Rectal smooth muscle tissue (tissue), 1 donor: ENCODE data around the gene ZNF500.

Source experiments
- H3K27ac ChIP-seq: one replicate; pipeline ENCODE4 v1.7.0; 2013; ENCODE audit warnings: low read depth, low read length, inconsistent platforms
- H3K27me3 ChIP-seq: one replicate; pipeline ENCODE4 v1.7.0; 2013; ENCODE audit warnings: low read length; ENCODE audit not compliant: control insufficient read depth, insufficient read depth
- H3K36me3 ChIP-seq: one replicate; pipeline ENCODE4 v1.7.0; 2013; ENCODE audit warnings: low read length; ENCODE audit not compliant: control insufficient read depth, insufficient read depth
- H3K4me1 ChIP-seq: one replicate; pipeline ENCODE4 v1.7.0; 2013; ENCODE audit warnings: low read length; ENCODE audit not compliant: control insufficient read depth, insufficient read depth
- H3K4me3 ChIP-seq: one replicate; pipeline ENCODE4 v1.7.0; 2013; ENCODE audit warnings: low read length
- H3K9ac ChIP-seq: one replicate; pipeline ENCODE4 v1.7.0; 2013; ENCODE audit warnings: low read length

Gene ZNF500

DNA sequence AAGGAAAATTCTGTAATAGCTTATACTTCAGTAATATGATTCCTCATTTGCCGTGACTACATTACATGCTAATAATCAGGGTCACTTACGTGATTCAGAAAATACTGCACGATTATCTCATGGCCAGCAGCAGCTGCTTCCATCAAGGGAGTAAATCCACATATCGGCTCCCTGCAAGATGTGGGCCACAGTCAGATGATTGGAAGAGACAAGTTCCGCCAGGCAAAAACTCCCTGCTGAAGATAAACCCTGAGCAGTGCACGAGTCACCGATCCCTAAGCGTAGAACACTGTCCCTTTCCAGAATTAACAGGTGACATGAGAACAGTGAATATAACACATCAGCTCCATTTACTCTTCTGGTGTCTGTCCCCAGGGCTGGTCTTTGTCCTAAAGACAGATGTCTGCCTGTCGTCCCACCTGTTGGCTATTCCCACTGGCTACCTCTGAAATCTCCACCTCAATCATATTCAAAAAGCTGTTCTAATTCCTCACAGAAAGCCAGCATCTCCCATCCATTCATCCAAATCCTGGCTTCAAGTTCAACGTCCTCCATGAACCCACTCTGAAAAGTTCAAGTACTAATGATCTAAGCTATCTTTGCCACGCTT is 42.2 kb downstream of the ZNF500 start:
- Histone ChIP-seq H3K4me3 (no peak overlapping the region), H3K9ac (no peak overlapping the region), H3K36me3 (peaks cover 17% of the 10 kb centered on the region), H3K4me1 (no peaks in the 10 kb centered on the region), H3K27me3 (no peaks in the 10 kb centered on the region), H3K27ac (no peak overlapping the region)

DNA sequence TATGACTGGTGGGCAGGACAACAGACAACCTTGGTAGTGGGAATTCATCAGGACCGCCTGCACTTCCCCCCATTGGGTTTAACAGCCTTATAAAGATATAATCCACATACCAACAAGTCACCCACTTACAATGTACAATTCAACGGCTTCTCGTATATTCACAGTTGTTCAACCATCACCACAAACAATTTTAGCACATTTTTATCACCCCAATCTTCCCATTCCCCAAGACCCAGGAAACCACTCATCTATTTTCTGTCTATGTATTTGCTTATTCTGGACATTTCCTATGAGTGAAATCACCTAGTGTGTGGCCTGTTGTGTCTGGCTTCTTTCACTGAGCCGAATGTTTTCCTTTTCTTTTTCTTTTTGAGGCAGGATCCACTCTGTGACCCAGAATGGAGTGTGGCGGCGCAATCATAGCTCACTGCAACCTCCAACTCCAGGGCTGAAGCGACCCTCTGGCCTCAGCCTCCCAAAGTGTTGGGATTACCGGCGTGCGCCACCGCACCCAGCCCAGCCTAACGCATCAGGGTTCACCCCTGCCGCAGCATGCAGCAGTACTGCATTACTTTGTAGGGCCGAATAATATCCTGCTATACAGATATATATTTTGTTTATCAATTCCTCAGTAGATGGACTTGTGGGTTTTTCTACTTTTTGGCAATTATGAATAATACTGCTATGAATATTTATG is 43.7 kb downstream of the ZNF500 start:
- H3K27me3 ChIP-seq: no peaks in the 10 kb centered on the region
- H3K27ac ChIP-seq: no peak overlapping the region
- H3K36me3 ChIP-seq: peaks cover 13% of the 10 kb centered on the region
- H3K4me1 ChIP-seq: no peaks in the 10 kb centered on the region
- no peak overlapping the region for H3K4me3 ChIP-seq
- H3K9ac ChIP-seq: no peak overlapping the region

DNA sequence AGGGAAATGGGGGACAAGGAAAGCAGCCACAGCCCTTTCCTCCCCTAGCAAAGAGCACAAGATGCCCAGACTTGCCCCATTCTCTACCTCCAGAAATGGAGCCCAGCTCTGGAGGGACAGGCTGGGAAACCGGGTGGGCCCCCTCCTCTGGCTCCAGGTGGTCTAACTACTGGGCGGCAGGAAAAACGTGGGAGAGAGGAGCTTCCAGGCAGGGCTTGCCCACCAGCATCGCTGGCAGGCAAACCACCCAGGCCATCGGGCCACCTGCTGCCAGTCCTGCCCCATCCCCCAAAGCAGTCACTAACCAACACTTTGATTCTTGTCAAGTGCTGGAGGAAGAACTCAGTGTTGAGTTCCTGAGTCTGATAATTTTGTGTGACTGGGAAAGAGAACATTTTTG is 48.5 kb downstream of the ZNF500 start:
- peaks cover 7% of the 10 kb centered on the region for H3K36me3 ChIP-seq
- no peak overlapping the region for H3K9ac ChIP-seq
- no peak overlapping the region for H3K27ac ChIP-seq
- no peaks in the 10 kb centered on the region for H3K4me1 ChIP-seq
- H3K4me3 ChIP-seq: no peak overlapping the region
- H3K27me3 ChIP-seq: no peaks in the 10 kb centered on the region

DNA sequence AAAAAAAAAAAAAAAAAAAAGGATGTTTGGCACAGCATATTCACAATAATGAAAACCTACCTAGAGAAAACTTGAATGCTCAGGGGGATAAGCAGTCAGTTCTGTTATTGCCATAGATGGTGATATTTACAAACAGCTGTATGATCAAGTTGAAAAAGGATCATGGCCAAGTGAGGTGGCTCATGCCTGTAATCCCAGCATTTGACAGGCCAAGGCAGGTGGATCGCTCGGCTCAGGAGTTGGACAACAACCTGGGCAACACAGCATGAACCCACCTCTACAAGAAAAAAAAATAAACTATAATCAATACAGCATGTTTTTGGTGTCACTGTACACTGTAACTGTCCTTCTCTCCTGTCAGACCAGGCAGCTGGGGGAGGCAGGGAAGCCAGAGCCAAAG is 52.0 kb downstream of the ZNF500 start:
- no peaks in the 10 kb centered on the region for H3K4me1 ChIP-seq
- peaks cover 9% of the 10 kb centered on the region for H3K36me3 ChIP-seq
- H3K27ac ChIP-seq: no peak overlapping the region
- no peaks in the 10 kb centered on the region for H3K27me3 ChIP-seq
- no peak overlapping the region for H3K9ac ChIP-seq
- no peak overlapping the region for H3K4me3 ChIP-seq

DNA sequence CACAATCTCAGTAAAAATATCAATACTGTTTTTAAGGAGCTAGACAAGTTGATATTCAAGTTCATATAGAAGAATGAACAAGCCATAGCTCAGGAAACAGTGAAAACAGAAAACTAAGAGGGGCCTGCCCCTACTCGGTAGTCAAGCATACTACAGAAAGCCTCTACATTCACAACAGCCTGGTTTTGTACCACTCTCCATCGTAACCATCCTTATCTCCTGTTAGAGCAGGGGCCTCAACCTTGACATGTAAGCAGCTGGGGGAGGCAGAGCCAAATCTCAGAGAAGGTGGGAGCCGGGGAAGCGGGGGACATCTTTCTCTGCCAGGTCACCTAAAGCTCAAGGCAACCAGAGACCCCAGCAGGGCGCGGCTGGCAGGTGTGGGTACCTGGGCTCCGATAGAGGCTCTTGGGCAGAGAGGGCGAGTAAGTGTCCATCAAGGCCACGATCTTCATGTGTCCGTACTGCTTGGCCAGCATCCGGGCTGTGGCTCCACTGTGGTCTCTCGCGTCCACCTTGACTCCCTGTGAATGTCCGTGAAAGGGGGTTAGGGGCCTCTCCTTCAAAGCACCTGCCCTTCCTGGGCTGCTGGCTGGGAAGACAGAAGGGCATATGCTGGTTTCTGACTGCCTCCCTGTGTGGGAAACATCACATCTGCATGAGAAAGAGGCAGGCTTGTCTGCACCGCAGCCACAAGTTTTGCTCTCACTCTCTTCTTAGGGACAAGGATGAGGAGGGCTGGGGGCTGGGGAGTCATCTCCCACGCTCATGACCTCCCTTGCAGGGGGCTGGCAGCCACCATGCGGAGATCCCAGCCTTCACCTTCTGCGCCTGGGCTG is 53.1 kb downstream of the ZNF500 start:
- H3K4me3 ChIP-seq: no peak overlapping the region
- no peak overlapping the region for H3K9ac ChIP-seq
- no peaks in the 10 kb centered on the region for H3K4me1 ChIP-seq
- H3K27ac ChIP-seq: no peak overlapping the region
- no peaks in the 10 kb centered on the region for H3K27me3 ChIP-seq
- H3K36me3 ChIP-seq: peaks cover 9% of the 10 kb centered on the region

DNA sequence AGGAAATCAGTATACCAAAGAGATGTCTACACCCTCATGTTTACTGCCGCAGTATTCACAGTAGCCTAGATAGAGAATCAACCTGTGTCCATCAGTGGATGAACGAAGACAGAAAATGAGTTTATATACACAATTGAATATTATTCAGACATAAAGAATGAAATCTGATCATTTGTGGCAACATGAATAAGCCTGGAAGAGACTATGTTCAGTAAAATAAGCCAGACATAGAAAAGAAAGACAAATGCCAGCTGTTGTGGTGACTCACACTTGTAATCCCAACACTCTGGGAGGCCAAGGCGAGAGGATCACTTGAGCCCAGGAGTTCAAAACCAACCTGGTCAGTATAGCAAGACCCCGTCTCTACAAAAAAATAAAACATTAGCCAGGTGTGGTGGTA is 57.5 kb downstream of the ZNF500 start:
- H3K36me3 ChIP-seq: peaks cover 11% of the 10 kb centered on the region

DNA sequence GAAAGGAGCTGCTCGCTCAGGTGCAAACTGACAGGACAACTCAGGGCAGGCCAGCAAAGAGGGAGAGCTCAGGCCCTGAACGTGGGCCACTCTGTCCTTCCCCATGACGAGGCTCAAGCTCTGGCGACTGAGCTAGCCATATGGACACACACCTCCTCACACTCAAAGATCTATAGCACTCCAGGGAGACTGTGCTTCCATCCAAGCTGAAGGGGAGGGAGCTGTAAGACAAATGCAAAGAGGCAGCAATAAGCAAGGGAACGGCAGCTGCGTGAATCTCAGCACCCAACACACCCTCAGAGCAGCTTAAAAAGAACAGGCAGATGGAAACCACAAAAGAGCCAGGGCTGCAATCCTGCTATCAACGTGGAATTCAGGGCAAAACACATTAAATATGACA is 60.1 kb downstream of the ZNF500 start:
- no peak overlapping the region for H3K27ac ChIP-seq
- H3K4me1 ChIP-seq: no peaks in the 10 kb centered on the region
- H3K4me3 ChIP-seq: no peak overlapping the region
- H3K9ac ChIP-seq: no peak overlapping the region
- H3K27me3 ChIP-seq: no peaks in the 10 kb centered on the region
- H3K36me3 ChIP-seq: peaks cover 19% of the 10 kb centered on the region

More for the DNA sequence above, 57.5 kb downstream of the ZNF500 start:
- Histone ChIP-seq H3K4me3 (no peak overlapping the region), H3K9ac (no peak overlapping the region), H3K4me1 (no peaks in the 10 kb centered on the region), H3K27me3 (no peaks in the 10 kb centered on the region), H3K27ac (no peak overlapping the region)

DNA sequence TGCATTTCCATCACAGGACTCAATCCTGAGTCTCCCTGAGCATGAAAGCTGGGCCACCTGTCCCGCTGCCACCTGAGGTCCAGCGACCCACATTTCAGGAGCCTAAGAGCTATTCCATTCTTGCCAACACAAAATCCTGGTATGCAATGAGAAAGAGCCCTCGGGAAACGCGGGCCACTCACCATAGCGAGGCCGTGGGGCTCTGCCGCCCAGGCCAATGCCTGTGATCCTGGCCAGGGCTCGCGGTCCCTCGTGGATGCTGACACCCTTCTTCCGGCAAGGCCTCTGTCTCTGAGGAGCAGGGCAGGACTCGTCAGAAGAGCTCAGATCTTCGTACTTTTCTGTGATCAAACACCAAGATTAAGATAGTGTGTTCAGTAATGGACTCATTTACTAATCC is 62.0 kb downstream of the ZNF500 start:
- no peaks in the 10 kb centered on the region for H3K4me1 ChIP-seq
- peaks cover 25% of the 10 kb centered on the region for H3K36me3 ChIP-seq
- no peak overlapping the region for H3K27ac ChIP-seq
- H3K4me3 ChIP-seq: no peak overlapping the region
- H3K9ac ChIP-seq: no peak overlapping the region
- H3K27me3 ChIP-seq: no peaks in the 10 kb centered on the region

DNA sequence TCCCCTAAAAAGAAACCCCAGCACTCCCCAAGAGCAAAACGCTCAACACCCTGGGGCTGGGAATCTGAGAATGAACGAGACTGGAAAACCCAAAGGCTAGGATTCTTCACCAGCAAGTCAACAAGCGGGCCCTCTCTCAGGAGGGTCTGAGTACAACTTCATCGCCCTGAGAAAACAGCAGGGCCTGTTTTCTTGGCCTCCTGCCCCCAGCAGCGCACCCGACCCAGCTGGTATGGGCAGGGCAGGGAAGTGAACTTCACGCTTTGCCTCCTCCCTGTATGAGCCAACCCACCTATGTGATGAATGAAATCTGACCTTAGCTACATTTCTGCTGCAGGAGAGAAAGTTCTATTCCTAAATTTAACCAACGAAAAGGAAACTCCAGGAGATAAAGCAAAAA is 62.5 kb downstream of the ZNF500 start:
- Histone ChIP-seq H3K9ac (no peak overlapping the region), H3K4me3 (no peak overlapping the region), H3K36me3 (peaks cover 27% of the 10 kb centered on the region), H3K27ac (no peak overlapping the region), H3K4me1 (no peaks in the 10 kb centered on the region), H3K27me3 (no peaks in the 10 kb centered on the region)

DNA sequence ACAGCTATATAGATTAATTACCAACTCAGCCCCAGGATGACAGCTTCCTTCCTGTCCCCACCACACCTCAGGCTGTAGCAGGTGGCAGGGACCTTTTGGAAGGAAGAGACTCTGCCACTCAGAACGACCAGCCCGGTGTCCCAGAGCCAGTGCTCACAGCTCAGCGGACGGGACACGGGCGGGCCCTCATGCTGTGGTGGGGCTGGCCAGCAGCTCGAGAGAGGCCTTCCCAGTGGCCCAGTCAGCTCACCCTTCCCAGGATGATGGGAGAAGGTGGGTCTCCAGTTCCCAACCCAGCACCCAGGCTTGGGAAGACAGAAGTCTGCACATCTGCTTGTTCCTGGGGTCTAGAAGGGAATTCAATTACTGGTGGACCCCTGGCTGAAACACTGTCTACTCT is 63.1 kb downstream of the ZNF500 start:
- Histone ChIP-seq H3K27me3 (no peaks in the 10 kb centered on the region), H3K36me3 (peaks cover 31% of the 10 kb centered on the region), H3K9ac (no peak overlapping the region), H3K4me1 (no peaks in the 10 kb centered on the region), H3K27ac (no peak overlapping the region), H3K4me3 (no peak overlapping the region)

DNA sequence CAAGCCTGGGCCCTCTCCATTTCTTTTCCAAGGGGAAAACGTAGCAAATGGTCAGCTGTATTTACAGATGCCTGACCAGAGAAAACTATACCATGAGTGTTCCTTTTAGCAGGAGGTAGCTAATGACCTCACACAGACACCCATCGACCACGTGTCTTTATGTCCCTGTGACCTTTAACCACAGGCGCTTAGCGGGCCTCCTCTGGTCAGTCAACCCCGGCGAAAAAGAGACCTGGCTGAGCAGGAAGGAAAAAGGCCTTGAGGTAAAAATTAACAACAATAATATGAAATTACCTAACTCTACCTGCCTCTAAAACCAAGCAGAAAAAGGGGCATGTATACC is 64.5 kb downstream of the ZNF500 start:
- no peak overlapping the region for H3K27ac ChIP-seq
- H3K4me1 ChIP-seq: no peaks in the 10 kb centered on the region
- no peak overlapping the region for H3K4me3 ChIP-seq
- no peak overlapping the region for H3K9ac ChIP-seq
- H3K27me3 ChIP-seq: no peaks in the 10 kb centered on the region
- peaks cover 39% of the 10 kb centered on the region for H3K36me3 ChIP-seq

DNA sequence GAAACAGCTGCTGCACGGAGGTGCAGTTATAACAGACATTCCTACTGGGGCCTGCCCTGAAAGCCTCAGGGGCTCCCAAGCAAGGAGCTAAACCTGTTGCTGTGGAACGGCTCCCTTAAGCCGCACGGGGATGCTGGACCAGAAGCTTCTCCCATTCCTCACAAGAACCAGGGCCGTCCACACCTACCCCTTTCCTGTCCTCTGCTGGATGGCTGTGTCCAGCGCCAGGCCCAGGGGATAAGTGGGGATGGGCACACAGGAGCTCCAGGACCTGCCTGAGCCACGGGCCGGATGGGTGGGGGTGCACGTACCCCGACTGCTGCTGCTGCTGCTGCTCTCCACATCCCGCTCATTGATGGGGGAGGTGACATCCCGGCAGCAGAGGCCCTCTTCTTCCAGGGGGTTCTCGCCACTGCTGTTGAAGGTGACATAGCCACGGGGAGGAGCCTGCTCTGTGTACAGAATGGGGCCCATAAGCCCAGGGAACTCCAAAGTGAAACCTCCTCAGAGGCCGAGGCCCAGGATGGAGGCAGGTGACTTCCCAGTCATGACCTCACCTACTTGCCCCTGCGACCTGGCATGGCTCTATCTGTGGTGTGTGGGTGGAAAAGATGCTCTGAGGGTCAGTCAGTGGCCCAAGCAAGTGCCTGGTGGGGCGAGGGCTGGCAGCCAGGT is 65.0 kb downstream of the ZNF500 start:
- Histone ChIP-seq H3K4me3 (no peak overlapping the region), H3K4me1 (no peaks in the 10 kb centered on the region), H3K27ac (no peak overlapping the region), H3K36me3 (peaks cover 38% of the 10 kb centered on the region), H3K27me3 (no peaks in the 10 kb centered on the region), H3K9ac (no peak overlapping the region)
